ENCODE results near the gene PAQR7.

PAQR7 gene

DNA sequence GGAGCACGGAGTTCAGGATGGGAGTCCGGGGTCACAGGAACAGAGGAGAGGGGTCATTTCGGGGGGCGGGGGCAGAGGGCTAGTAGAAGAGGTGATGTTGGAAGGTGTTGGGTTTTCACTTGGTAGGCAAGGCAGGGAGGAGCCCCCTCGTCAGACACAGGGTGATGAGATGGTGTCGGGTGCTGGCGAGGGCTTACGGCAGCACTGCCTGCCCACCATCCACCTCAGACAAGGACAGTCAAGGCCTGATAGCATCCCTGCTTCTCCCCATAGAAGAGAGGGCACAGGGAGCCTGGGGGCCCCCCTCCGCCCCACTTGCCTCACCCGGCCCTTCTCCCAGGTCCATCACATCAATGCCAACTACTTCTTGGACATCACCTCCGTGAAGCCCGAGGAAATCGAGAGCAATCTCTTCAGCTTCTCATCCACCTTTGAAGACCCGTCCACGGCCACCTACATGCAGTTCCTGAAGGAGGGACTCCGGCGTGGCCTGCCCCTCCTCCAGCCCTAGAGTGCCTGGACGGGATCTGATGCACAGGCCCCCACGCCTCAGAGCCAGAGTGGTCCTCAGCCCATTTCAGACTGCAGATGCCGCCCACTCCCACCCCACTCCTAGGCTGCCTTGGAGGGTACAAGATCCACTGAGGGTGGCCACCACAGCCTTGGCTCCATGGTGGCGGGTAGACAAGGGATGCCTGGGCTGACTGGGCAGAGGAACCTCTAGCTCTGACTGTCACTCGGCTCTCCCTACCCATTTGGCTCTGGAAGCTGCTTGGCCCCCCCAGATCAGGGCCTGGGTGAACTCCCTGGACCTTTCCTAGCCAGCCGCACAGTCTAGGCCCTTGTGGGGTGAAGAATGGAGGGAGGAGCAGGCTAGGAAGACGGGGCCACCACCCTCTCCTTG, 60.0 kb downstream of the PAQR7 start:
- no peaks in the 10 kb centered on the region for H3K27me3 ChIP-seq (ENCODE audit: control insufficient read depth, insufficient read depth, low read length)

DNA sequence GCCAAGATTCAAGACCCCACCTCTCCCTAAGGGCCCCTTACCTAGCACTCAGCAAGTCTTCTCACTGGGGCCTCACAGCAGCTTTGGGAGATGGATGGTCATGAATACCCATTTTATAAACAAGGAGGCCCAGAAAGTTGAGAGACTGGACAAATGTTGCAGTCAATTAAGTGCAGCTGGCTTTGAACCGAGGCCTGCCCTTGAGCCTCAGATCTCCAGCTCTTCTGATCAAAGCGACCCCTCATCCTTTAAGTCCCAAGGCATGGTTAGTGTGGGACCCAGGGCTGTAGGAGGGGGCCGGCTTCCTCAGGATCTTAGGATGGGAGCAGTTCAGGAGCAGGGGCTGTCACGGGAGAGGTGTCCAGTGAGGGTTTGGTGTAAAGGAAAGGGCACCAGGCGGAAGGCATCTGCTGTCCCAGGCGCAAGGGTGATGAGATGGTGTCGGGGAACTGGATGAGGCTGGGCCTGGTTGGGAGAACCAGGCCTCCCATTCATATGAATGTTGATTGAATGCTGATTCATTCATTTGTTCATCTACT, 60.9 kb downstream of the PAQR7 start:
- no peak overlapping the region for H3K9ac ChIP-seq (ENCODE audit: low read depth, low read length)

More for the DNA sequence above, 60.0 kb downstream of the PAQR7 start:
- Histone ChIP-seq H3K9ac (ENCODE audit: low read depth, low read length) (no peak overlapping the region), H3K4me1 (ENCODE audit: control insufficient read depth, insufficient read depth, low read length) (peaks cover 19% of the 10 kb centered on the region), H3K9me3 (ENCODE audit: control insufficient read depth, insufficient read depth, low read length) (no peaks in the 10 kb centered on the region), H3K4me3 (ENCODE audit: low read depth, low read length) (no peak overlapping the region), H3K27ac (ENCODE audit: low read depth, low read length) (no peak overlapping the region), H3K36me3 (ENCODE audit: control insufficient read depth, insufficient read depth, low read length) (peaks cover 32% of the 10 kb centered on the region)

GRCh38 chr1:25813734-25814471, 61.6 kb downstream of the PAQR7 start:
- H3K36me3 ChIP-seq (ENCODE audit: control insufficient read depth, insufficient read depth, low read length) = peaks cover 48% of the 10 kb centered on the region
- H3K27me3 ChIP-seq (ENCODE audit: control insufficient read depth, insufficient read depth, low read length) = no peaks in the 10 kb centered on the region
- no peak overlapping the region for H3K4me3 ChIP-seq (ENCODE audit: low read depth, low read length)
- no peak overlapping the region for H3K27ac ChIP-seq (ENCODE audit: low read depth, low read length)
- H3K9ac ChIP-seq (ENCODE audit: low read depth, low read length) = no peak overlapping the region
- no peaks in the 10 kb centered on the region for H3K9me3 ChIP-seq (ENCODE audit: control insufficient read depth, insufficient read depth, low read length)
- peaks cover 16% of the 10 kb centered on the region for H3K4me1 ChIP-seq (ENCODE audit: control insufficient read depth, insufficient read depth, low read length)

More for the DNA sequence above, 60.9 kb downstream of the PAQR7 start:
- no peaks in the 10 kb centered on the region for H3K9me3 ChIP-seq (ENCODE audit: control insufficient read depth, insufficient read depth, low read length)
- H3K4me3 ChIP-seq (ENCODE audit: low read depth, low read length) = no peak overlapping the region
- peaks cover 19% of the 10 kb centered on the region for H3K4me1 ChIP-seq (ENCODE audit: control insufficient read depth, insufficient read depth, low read length)
- H3K27ac ChIP-seq (ENCODE audit: low read depth, low read length) = no peak overlapping the region
- peaks cover 41% of the 10 kb centered on the region for H3K36me3 ChIP-seq (ENCODE audit: control insufficient read depth, insufficient read depth, low read length)
- H3K27me3 ChIP-seq (ENCODE audit: control insufficient read depth, insufficient read depth, low read length) = no peaks in the 10 kb centered on the region

GRCh38 chr1:25813071-25813733, 62.3 kb downstream of the PAQR7 start:
- Histone ChIP-seq H3K36me3 (ENCODE audit: control insufficient read depth, insufficient read depth, low read length) (peaks cover 55% of the 10 kb centered on the region), H3K27me3 (ENCODE audit: control insufficient read depth, insufficient read depth, low read length) (no peaks in the 10 kb centered on the region), H3K4me1 (ENCODE audit: control insufficient read depth, insufficient read depth, low read length) (peaks cover 9% of the 10 kb centered on the region), H3K4me3 (ENCODE audit: low read depth, low read length) (no peak overlapping the region), H3K9ac (ENCODE audit: low read depth, low read length) (no peak overlapping the region), H3K27ac (ENCODE audit: low read depth, low read length) (no peak overlapping the region), H3K9me3 (ENCODE audit: control insufficient read depth, insufficient read depth, low read length) (no peaks in the 10 kb centered on the region)
